DOHH2 (cell line): ENCODE data around the gene S100A3.
"Not testable (repeated sequence)": the region's sequence is repeated elsewhere in the genome, so short reads cannot be mapped to it uniquely, and the experiment has no call there.

Source experiments
- H3F3A ChIP-seq: fragments of 200-600 bp; sonication (generic), shearing (Covaris generic); 2 replicates; pipeline ENCODE4 v1.6.0; 2016; ENCODE audit warnings: antibody characterized with exemption, mild to moderate bottlenecking; ENCODE audit not compliant: control insufficient read depth, insufficient read depth
- H3K27ac ChIP-seq: fragments of 200-600 bp; sonication (generic); 2 replicates; pipeline ENCODE4 v1.5.1; 2014; ENCODE audit warnings: low read depth, mild to moderate bottlenecking, low read length, moderate library complexity
- H3K27me3 ChIP-seq: fragments of 200-600 bp; sonication (generic); 2 replicates; pipeline ENCODE4 v1.6.1; 2014; ENCODE audit warnings: mild to moderate bottlenecking, low read length, mixed read lengths; ENCODE audit not compliant: control insufficient read depth
- H3K36me3 ChIP-seq: fragments of 200-600 bp; sonication (generic); 2 replicates; pipeline ENCODE4 v1.6.1; 2014; ENCODE audit warnings: mild to moderate bottlenecking, low read length, moderate library complexity, mixed read lengths; ENCODE audit not compliant: control insufficient read depth
- H3K4me1 ChIP-seq: fragments of 200-600 bp; sonication (generic); 2 replicates; pipeline ENCODE4 v1.6.1; 2014; ENCODE audit warnings: mild to moderate bottlenecking, low read length, mixed read lengths; ENCODE audit not compliant: control insufficient read depth
- H3K4me2 ChIP-seq: fragments of 200-600 bp; sonication (generic); 2 replicates; pipeline ENCODE4 v1.6.0; 2014; ENCODE audit warnings: mild to moderate bottlenecking, low read length, moderate library complexity
- H3K4me3 ChIP-seq: fragments of 200-600 bp; sonication (generic); 2 replicates; pipeline ENCODE4 v1.5.1; 2014; ENCODE audit warnings: mild to moderate bottlenecking, low read length, mixed read lengths
- H3K79me2 ChIP-seq: fragments of 200-600 bp; sonication (generic); 2 replicates; pipeline ENCODE4 v1.6.1; 2014; ENCODE audit warnings: mild to moderate bottlenecking, low read length, mixed read lengths; ENCODE audit not compliant: control insufficient read depth
- H3K9me2 ChIP-seq: fragments of 200-600 bp; sonication (generic); replicated peaks from 2 replicates; pipeline ENCODE4 v1.6.1; 2014; ENCODE audit warnings: mild to moderate bottlenecking, low read length, mixed read lengths; ENCODE audit not compliant: control insufficient read depth
- H3K9me3 ChIP-seq: fragments of 200-600 bp; sonication (generic); 2 replicates; pipeline ENCODE4 v1.6.1; 2014; ENCODE audit warnings: antibody characterized with exemption, low read length, mixed read lengths; ENCODE audit not compliant: control insufficient read depth, insufficient read depth
- H4K20me1 ChIP-seq: fragments of 200-600 bp; sonication (generic); 2 replicates; pipeline ENCODE4 v1.6.0; 2014; ENCODE audit warnings: low read depth, mild to moderate bottlenecking, antibody characterized with exemption, low read length, moderate library complexity; ENCODE audit not compliant: control insufficient read depth, insufficient read depth
- CTCF ChIP-seq: fragments of 200-600 bp; sonication (generic); IDR thresholded peaks from one replicate; pipeline ENCODE4 v1.5.1; 2014; ENCODE audit warnings: antibody characterized with exemption, mild to moderate bottlenecking, low read depth, low read length; ENCODE audit not compliant: poor library complexity, severe bottlenecking
- EZH2phosphoT487 ChIP-seq: fragments of 200-600 bp; sonication (generic); IDR thresholded peaks from 2 replicates; pipeline ENCODE4 v1.6.1; 2017; ENCODE audit warnings: borderline replicate concordance, mild to moderate bottlenecking, antibody characterized with exemption, low read length, moderate library complexity, mixed read lengths

Gene S100A3

GRCh38 chr1:153575081-153575491 is 26.0 kb upstream of the S100A3 start:
- not testable (repeated sequence) for H3K27ac ChIP-seq, H3K4me1 ChIP-seq, H3K9me3 ChIP-seq, H4K20me1 ChIP-seq, H3F3A ChIP-seq, H3K4me2 ChIP-seq, H3K9me2 ChIP-seq, H3K79me2 ChIP-seq, H3K4me3 ChIP-seq, H3K36me3 ChIP-seq
- peaks cover 25% of the 10 kb centered on the region for H3K27me3 ChIP-seq

GRCh38 chr1:153573351-153573750 is 24.3 kb upstream of the S100A3 start:
- Histone ChIP-seq H3K9me2 (no peaks in the 10 kb centered on the region), H3K4me1 (no peaks in the 10 kb centered on the region), H4K20me1 (no peaks in the 10 kb centered on the region), H3K36me3 (no peaks in the 10 kb centered on the region), H3K27me3 (peaks cover 14% of the 10 kb centered on the region), H3K4me2 (no peak overlapping the region), H3K4me3 (no peak overlapping the region), H3K27ac (no peak overlapping the region), H3K9me3 (no peaks in the 10 kb centered on the region), H3K79me2 (no peaks in the 10 kb centered on the region), H3F3A (no peaks in the 10 kb centered on the region)
- TF ChIP-seq CTCF (no peak), EZH2phosphoT487 (no peak)

GRCh38 chr1:153572569-153573015 is 23.5 kb upstream of the S100A3 start:
- Histone ChIP-seq H3K79me2 (no peaks in the 10 kb centered on the region), H3K36me3 (no peaks in the 10 kb centered on the region), H3K9me3 (no peaks in the 10 kb centered on the region), H3K27me3 (peaks cover 7% of the 10 kb centered on the region), H3K4me2 (no peak overlapping the region), H3F3A (no peaks in the 10 kb centered on the region), H3K4me1 (no peaks in the 10 kb centered on the region), H4K20me1 (no peaks in the 10 kb centered on the region), H3K4me3 (no peak overlapping the region), H3K27ac (no peak overlapping the region), H3K9me2 (no peaks in the 10 kb centered on the region)
- TF ChIP-seq EZH2phosphoT487 (no peak), CTCF (peak; percentile 60)

- Histone ChIP-seq H3K9me3 (no peaks in the 10 kb centered on the region), H3K79me2 (no peaks in the 10 kb centered on the region), H3F3A (no peaks in the 10 kb centered on the region), H3K9me2 (no peaks in the 10 kb centered on the region), H3K4me1 (no peaks in the 10 kb centered on the region), H3K4me3 (no peak overlapping the region), H3K27ac (no peak overlapping the region), H3K4me2 (no peak overlapping the region), H3K36me3 (no peaks in the 10 kb centered on the region), H4K20me1 (no peaks in the 10 kb centered on the region), H3K27me3 (no peaks in the 10 kb centered on the region; the same call in 1 of the 2 replicates)
- TF ChIP-seq CTCF = no peak
- TF ChIP-seq EZH2phosphoT487 = no peak
Measured at GRCh38 chr1:153571706-153572105, 22.6 kb upstream of the S100A3 start.
